ENCODE results near the gene STON2.

DNA sequence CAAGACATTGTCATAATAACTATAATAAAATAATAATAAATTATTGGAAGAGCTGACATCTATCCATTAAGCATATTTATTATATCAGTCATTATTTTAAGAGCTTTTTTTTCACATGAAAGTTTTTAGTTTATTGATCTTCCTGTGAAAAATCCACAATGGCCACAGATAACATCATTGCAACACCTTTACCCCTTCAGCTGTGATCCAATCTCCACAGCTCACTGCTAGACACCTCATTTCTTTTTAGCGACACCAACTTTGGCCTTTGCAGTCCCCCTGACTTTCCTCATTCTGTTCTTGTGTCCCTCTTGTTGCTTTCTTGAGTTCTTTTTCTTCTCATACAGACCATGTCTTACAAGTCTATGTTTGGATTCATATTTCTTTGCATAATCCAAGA, 67.4 kb downstream of the STON2 start:
- TF ChIP-seq POLR2A (IDR thresholded peaks at IDR 0.05) (no peak), POLR2AphosphoS5 (IDR thresholded peaks at IDR 0.05) (no peak)
- TF ChIP-seq, protein P1, sequence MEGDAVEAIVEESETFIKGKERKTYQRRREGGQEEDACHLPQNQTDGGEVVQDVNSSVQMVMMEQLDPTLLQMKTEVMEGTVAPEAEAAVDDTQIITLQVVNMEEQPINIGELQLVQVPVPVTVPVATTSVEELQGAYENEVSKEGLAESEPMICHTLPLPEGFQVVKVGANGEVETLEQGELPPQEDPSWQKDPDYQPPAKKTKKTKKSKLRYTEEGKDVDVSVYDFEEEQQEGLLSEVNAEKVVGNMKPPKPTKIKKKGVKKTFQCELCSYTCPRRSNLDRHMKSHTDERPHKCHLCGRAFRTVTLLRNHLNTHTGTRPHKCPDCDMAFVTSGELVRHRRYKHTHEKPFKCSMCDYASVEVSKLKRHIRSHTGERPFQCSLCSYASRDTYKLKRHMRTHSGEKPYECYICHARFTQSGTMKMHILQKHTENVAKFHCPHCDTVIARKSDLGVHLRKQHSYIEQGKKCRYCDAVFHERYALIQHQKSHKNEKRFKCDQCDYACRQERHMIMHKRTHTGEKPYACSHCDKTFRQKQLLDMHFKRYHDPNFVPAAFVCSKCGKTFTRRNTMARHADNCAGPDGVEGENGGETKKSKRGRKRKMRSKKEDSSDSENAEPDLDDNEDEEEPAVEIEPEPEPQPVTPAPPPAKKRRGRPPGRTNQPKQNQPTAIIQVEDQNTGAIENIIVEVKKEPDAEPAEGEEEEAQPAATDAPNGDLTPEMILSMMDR (IDR thresholded peaks at IDR 0.05): no peak

Data from prostate gland (tissue), 2 donors.